Measurements from ENCODE around the gene FAM76A.
"Not testable (repeated sequence)": the region's sequence is repeated elsewhere in the genome, so short reads cannot be mapped to it uniquely, and the experiment has no call there.

- not testable (repeated sequence) for TF ChIP-seq CTCF, POLR2A (IDR thresholded peaks at IDR 0.05)
Measured at GRCh38 chr1:27680225-27680791, 45.5 kb upstream of the FAM76A start.

All from testis (tissue), 2 donors.